ENCODE results near the gene TPO. TPM values are rescaled to one million over a fixed set of nuclear protein-coding genes. Genes with fewer than 3 reads are reported as not detected.
A peak's percentile ranks its signal among the peaks of the same experiment; 100 is the strongest.

TPO gene
- total RNA-seq (2022) (not detected in 2 replicates), Bru-seq, nascent RNA (not detected), BruChase-seq, experiment 1, labeled RNA remaining after a 6-hour chase (not detected), BruChase-seq, experiment 2, labeled RNA remaining after a 2-hour chase (percentile 1 among the genes with signal in this experiment)
- long read RNA-seq, result 0 reads

- Mint-ChIP-seq H3K9me3 (ENCODE audit: low read depth, unreplicated experiment) (peaks cover 2% of the 10 kb centered on the region), H3K4me1 (ENCODE audit: low read depth, unreplicated experiment) (no peaks in the 10 kb centered on the region), H3K27me3 (ENCODE audit: unreplicated experiment) (no peaks in the 10 kb centered on the region), H3K27ac (ENCODE audit: unreplicated experiment) (no peak within 1 kb of the TSS), H3K4me3 (ENCODE audit: low read depth, unreplicated experiment) (no peak within 1 kb of the TSS), H3K36me3 (ENCODE audit: insufficient read depth, unreplicated experiment) (no peaks in the 10 kb centered on the region)
- no peak for DNase-seq
- intact Hi-C loops (cut with micrococcal nuclease; ENCODE audit: unreplicated experiment), result no loop called here
- TF ChIP-seq, protein P1, sequence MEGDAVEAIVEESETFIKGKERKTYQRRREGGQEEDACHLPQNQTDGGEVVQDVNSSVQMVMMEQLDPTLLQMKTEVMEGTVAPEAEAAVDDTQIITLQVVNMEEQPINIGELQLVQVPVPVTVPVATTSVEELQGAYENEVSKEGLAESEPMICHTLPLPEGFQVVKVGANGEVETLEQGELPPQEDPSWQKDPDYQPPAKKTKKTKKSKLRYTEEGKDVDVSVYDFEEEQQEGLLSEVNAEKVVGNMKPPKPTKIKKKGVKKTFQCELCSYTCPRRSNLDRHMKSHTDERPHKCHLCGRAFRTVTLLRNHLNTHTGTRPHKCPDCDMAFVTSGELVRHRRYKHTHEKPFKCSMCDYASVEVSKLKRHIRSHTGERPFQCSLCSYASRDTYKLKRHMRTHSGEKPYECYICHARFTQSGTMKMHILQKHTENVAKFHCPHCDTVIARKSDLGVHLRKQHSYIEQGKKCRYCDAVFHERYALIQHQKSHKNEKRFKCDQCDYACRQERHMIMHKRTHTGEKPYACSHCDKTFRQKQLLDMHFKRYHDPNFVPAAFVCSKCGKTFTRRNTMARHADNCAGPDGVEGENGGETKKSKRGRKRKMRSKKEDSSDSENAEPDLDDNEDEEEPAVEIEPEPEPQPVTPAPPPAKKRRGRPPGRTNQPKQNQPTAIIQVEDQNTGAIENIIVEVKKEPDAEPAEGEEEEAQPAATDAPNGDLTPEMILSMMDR (IDR thresholded peaks at IDR 0.05; ENCODE audit: unreplicated experiment), result no peak
- CTCF ChIA-PET, result no interaction called here
- no TSS peak for BruUV-seq (replicated peaks)
Observed at GRCh38 chr2:1413156-1413710, at the start of gene TPO. TSS of gene TPO (plus strand) at chr2:1413463. CDS start at chr2:1414409, 946 bp downstream.

DNA sequence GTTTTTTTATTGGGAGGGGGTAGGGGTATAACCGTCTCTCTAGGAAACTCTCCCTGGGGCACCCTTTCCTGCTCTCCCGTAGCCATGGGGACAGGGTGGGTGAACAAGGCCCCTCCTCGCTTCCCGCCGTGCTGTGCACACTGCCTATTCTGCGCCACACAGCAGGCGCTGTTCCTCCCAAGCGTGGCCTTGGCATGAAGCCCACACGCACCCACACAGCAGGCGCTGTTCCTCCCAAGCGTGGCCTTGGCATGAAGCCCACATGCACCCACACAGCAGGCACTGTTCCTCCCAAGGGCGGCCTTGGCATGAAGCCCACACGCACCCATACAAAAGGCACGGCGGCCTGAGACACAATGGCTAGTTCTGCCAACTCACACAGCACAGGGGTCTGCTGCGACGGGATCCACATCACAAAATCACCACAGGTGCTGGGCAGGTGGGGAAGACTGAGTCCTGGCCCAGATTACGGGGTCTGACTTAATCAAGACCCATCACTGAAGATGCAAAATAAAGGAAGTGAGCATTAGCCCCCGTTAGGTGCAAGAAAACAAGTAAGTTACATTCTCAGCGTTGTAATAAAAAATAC, 46.6 kb upstream of the TPO start:
- no peak for DNase-seq
- intact Hi-C loops (cut with micrococcal nuclease; ENCODE audit: unreplicated experiment), result no loop called here
- Mint-ChIP-seq H3K4me3 (ENCODE audit: low read depth, unreplicated experiment) (no peak overlapping the region), H3K4me1 (ENCODE audit: low read depth, unreplicated experiment) (no peaks in the 10 kb centered on the region), H3K9me3 (ENCODE audit: low read depth, unreplicated experiment) (peaks cover 12% of the 10 kb centered on the region), H3K36me3 (ENCODE audit: insufficient read depth, unreplicated experiment) (no peaks in the 10 kb centered on the region), H3K27ac (ENCODE audit: unreplicated experiment) (no peak overlapping the region), H3K27me3 (ENCODE audit: unreplicated experiment) (no peaks in the 10 kb centered on the region)
- TF ChIP-seq, protein P1 (IDR thresholded peaks at IDR 0.05; ENCODE audit: unreplicated experiment), result no peak
- BruUV-seq (replicated peaks), result no TSS peak
- CTCF ChIA-PET, result no interaction called here

DNA sequence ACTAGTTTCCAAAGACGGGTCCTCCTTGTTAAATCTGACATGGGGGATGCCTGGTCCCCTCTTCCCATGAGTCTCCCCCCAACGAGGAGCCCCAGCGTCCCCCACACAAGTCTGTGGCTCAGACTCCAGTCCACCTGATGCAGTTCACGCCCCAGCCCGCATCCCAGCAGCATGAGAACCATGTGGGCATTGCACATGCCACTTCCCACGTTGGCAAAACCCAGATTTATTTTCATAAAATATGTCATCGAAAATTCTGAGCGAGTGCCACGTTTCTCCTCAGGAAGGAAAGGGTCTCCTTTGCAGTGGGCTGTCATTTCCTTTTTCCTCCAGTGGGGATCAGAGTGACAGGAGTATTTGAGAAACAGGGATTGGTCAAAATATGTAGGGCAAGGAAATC, 45.7 kb upstream of the TPO start:
- H3K36me3 Mint-ChIP-seq (ENCODE audit: insufficient read depth, unreplicated experiment), result no peaks in the 10 kb centered on the region
- peaks cover 12% of the 10 kb centered on the region for H3K9me3 Mint-ChIP-seq (ENCODE audit: low read depth, unreplicated experiment)
- no peaks in the 10 kb centered on the region for H3K27me3 Mint-ChIP-seq (ENCODE audit: unreplicated experiment)

DNA sequence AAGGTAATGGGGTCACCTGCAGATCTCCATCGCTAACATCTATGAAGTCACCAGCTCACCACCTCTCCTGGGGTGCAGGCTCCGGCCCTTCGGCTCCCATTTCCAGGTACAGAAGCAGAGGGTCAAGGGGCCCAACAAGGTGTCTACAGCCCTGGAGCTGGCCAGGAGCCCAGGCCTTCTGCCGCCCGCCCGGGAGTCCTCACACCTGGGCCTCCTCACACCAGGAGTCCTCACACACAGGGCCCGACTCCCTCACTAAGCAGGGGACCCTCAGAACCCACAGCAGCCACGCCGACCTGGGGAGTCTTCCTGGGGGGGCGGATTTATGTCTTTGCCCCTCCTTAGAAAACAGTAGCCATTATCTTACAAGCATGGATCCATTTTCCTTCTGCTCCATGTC, 43.4 kb upstream of the TPO start:
- Mint-ChIP-seq H3K4me1 (ENCODE audit: low read depth, unreplicated experiment) (no peaks in the 10 kb centered on the region), H3K9me3 (ENCODE audit: low read depth, unreplicated experiment) (peaks cover 7% of the 10 kb centered on the region), H3K4me3 (ENCODE audit: low read depth, unreplicated experiment) (no peak overlapping the region), H3K27ac (ENCODE audit: unreplicated experiment) (no peak overlapping the region), H3K36me3 (ENCODE audit: insufficient read depth, unreplicated experiment) (no peaks in the 10 kb centered on the region), H3K27me3 (ENCODE audit: unreplicated experiment) (no peaks in the 10 kb centered on the region)
- DNase-seq, result no peak
- TF ChIP-seq, protein P1 (IDR thresholded peaks at IDR 0.05; ENCODE audit: unreplicated experiment), result no peak
- intact Hi-C loops (cut with micrococcal nuclease; ENCODE audit: unreplicated experiment), result no loop called here
- no TSS peak for BruUV-seq (replicated peaks)
- CTCF ChIA-PET, result no interaction called here

More for the DNA sequence above, 45.7 kb upstream of the TPO start:
- CTCF ChIA-PET, result no interaction called here
- intact Hi-C loops (cut with micrococcal nuclease; ENCODE audit: unreplicated experiment), result no loop called here
- DNase-seq, result no peak
- H3K4me1 Mint-ChIP-seq (ENCODE audit: low read depth, unreplicated experiment), result no peaks in the 10 kb centered on the region
- H3K27ac Mint-ChIP-seq (ENCODE audit: unreplicated experiment), result no peak overlapping the region
- TF ChIP-seq, protein P1 (IDR thresholded peaks at IDR 0.05; ENCODE audit: unreplicated experiment), result no peak
- H3K4me3 Mint-ChIP-seq (ENCODE audit: low read depth, unreplicated experiment), result no peak overlapping the region
- no TSS peak for BruUV-seq (replicated peaks)

Measured in Calu3 (cell line).